Endodermal cell (in vitro differentiated cells): ENCODE data around the gene RASSF7. TPM values are rescaled to one million over a fixed set of nuclear protein-coding genes. Genes with fewer than 3 reads are reported as not detected.

Experiments
- DNase-seq: peaks from one replicate; pipeline ENCODE4 v3.0.0-alpha.2; 2017
- H3K27ac ChIP-seq: 2 replicates; pipeline ENCODE4 v1.5.1; 2013; ENCODE audit warnings: mild to moderate bottlenecking, low read depth, low read length, moderate library complexity
- H3K27me3 ChIP-seq: 2 replicates; pipeline ENCODE4 v1.6.1; 2013; ENCODE audit warnings: mild to moderate bottlenecking, low read length, moderate library complexity; ENCODE audit not compliant: insufficient read depth, control insufficient read depth, poor library complexity, severe bottlenecking
- H3K36me3 ChIP-seq: 2 replicates; pipeline ENCODE4 v1.7.0; 2013; ENCODE audit warnings: mild to moderate bottlenecking, low read length, moderate library complexity; ENCODE audit not compliant: control insufficient read depth, insufficient read depth
- H3K4me1 ChIP-seq: one replicate; pipeline ENCODE4 v1.7.0; 2013; ENCODE audit warnings: low read length; ENCODE audit not compliant: control insufficient read depth, insufficient read depth
- H3K4me3 ChIP-seq: 2 replicates; pipeline ENCODE4 v1.5.1; 2013; ENCODE audit warnings: mild to moderate bottlenecking, low read length, moderate library complexity
- H3K9ac ChIP-seq: 2 replicates; pipeline ENCODE4 v1.6.1; 2013; ENCODE audit warnings: mild to moderate bottlenecking, low read length, moderate library complexity; ENCODE audit not compliant: poor library complexity, severe bottlenecking; ENCODE audit errors: extremely low read depth
- H3K9me3 ChIP-seq: 2 replicates; pipeline ENCODE4 v1.6.1; 2013; ENCODE audit warnings: mild to moderate bottlenecking, low read length, moderate library complexity; ENCODE audit not compliant: control insufficient read depth
- H3K27ac Mint-ChIP-seq: 2 replicates; pipeline ENCODE4 v1.8.0; 2020; ENCODE audit warnings: mixed read lengths
- H3K27me3 Mint-ChIP-seq: 2 replicates; pipeline ENCODE4 v1.8.0; 2021; ENCODE audit warnings: mild to moderate bottlenecking, mixed read lengths; ENCODE audit not compliant: insufficient read depth
- H3K36me3 Mint-ChIP-seq: 2 replicates; pipeline ENCODE4 v1.8.0; 2020; ENCODE audit warnings: low read depth, mixed read lengths
- H3K4me1 Mint-ChIP-seq: 2 replicates; pipeline ENCODE4 v1.8.0; 2020; ENCODE audit warnings: mixed read lengths
- H3K4me3 Mint-ChIP-seq: 2 replicates; pipeline ENCODE4 v1.8.0; 2020; ENCODE audit warnings: mild to moderate bottlenecking, moderate library complexity, mixed read lengths
- H3K9me3 Mint-ChIP-seq: 2 replicates; pipeline ENCODE4 v1.8.0; 2020; ENCODE audit warnings: mild to moderate bottlenecking, mixed read lengths
- WGBS, 2 experiments: methylation state at CpG; one replicate each; pipeline versions ENCODE4 v1.1.5 to v1.1.7; 2013; ENCODE audit warnings: missing lambda C conversion rate in 2 of 2, mixed read lengths in 1 of 2; ENCODE audit not compliant: insufficient coverage in 1 of 2, insufficient read length in 1 of 2; 5-methylcytosine and 5-hydroxymethylcytosine counted together
- total RNA-seq, 2 donors: library from RNA; stranded (reverse); fragmentation: NEBNext Ultra II Directional in 1 of 2; extraction: Animal tissue kit (Norgen Biotek cat#: 25700) in 1 of 2; gene quantifications; 2 replicates in 1 of 2; 3 replicates in 1 of 2; pipeline ENCODE4 v1.2.1, GENCODE V29; 2021
- TF ChIP-seq, protein P1 (sequence below): fragments of 200-600 bp; sonication (generic); conservative IDR thresholded peaks from 2 replicates; pipeline ENCODE4 v1.5.0; 2021; ENCODE audit warnings: antibody characterized with exemption, mild to moderate bottlenecking

Gene RASSF7
- total RNA-seq, 2 donors from 2014 or later, result 34.2 to 36.3 TPM

DNA sequence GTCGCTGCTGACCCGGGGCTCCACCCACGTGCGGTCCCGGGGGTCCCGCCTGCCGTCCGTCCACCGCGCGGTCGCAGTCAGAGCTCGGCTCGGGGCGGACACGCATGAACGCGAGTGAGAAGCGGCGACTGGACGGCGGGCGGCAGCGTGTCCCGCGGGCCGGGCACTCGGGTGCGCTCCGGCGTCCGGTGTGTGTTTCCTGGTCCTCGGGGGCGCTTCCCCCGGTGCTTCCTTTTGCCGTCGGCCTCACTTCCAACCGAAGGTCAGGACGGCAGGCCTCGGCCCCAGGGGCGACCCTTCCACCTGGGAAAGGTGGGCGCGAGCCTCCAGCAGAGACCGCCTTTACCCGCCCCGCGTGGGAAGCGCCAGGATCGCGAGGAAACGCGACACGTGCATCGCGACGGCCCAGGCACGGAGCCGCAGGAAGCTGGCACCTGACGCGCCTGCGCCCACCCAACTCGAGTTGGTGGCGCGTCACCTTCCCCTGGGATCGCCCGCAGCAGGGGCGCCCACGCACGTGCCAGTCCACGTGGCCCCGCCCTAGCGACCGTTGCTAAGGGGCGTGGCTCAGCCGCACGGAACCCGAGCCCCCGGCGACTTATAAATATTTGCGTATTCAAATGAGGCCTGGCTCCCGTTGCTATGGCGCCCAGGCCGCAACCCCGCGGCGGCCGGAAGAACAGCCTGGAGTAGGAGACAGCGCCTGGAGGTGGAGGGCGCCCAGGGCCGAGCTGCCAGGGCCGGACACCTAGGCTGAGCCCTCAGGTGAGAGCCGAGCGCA is 23.7 kb upstream of the RASSF7 start, which contains the start of gene LRRC56:
LRRC56 (plus strand) TSS at position 687 of the 781 bp plus-strand sequence. CDS start 3,158 bp downstream, outside the sequence.
- Histone ChIP-seq H3K4me3 (peak within 1 kb of the TSS; percentile 77), H3K9ac (peak within 1 kb of the TSS; percentile 55), H3K27ac (no peak within 1 kb of the TSS), H3K36me3 (peaks cover 8% of the 10 kb centered on the region), H3K4me1 (no peaks in the 10 kb centered on the region), H3K9me3 (no peaks in the 10 kb centered on the region), H3K27me3 (no peaks in the 10 kb centered on the region)
- Mint-ChIP-seq H3K27ac (peak within 1 kb of the TSS; percentile 87), H3K4me1 (no peaks in the 10 kb centered on the region), H3K9me3 (no peaks in the 10 kb centered on the region), H3K27me3 (peaks cover 9% of the 10 kb centered on the region), H3K36me3 (peaks cover 5% of the 10 kb centered on the region), H3K4me3 (peak within 1 kb of the TSS; percentile 66)
- DNase-seq, result peak; percentile 93
- TF ChIP-seq, protein P1, sequence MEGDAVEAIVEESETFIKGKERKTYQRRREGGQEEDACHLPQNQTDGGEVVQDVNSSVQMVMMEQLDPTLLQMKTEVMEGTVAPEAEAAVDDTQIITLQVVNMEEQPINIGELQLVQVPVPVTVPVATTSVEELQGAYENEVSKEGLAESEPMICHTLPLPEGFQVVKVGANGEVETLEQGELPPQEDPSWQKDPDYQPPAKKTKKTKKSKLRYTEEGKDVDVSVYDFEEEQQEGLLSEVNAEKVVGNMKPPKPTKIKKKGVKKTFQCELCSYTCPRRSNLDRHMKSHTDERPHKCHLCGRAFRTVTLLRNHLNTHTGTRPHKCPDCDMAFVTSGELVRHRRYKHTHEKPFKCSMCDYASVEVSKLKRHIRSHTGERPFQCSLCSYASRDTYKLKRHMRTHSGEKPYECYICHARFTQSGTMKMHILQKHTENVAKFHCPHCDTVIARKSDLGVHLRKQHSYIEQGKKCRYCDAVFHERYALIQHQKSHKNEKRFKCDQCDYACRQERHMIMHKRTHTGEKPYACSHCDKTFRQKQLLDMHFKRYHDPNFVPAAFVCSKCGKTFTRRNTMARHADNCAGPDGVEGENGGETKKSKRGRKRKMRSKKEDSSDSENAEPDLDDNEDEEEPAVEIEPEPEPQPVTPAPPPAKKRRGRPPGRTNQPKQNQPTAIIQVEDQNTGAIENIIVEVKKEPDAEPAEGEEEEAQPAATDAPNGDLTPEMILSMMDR, result no peak
- whole genome bisulfite sequencing, 2 experiments, result 10 to 15% methylated on average over 63 to 93 of the region's 93 CpGs

DNA sequence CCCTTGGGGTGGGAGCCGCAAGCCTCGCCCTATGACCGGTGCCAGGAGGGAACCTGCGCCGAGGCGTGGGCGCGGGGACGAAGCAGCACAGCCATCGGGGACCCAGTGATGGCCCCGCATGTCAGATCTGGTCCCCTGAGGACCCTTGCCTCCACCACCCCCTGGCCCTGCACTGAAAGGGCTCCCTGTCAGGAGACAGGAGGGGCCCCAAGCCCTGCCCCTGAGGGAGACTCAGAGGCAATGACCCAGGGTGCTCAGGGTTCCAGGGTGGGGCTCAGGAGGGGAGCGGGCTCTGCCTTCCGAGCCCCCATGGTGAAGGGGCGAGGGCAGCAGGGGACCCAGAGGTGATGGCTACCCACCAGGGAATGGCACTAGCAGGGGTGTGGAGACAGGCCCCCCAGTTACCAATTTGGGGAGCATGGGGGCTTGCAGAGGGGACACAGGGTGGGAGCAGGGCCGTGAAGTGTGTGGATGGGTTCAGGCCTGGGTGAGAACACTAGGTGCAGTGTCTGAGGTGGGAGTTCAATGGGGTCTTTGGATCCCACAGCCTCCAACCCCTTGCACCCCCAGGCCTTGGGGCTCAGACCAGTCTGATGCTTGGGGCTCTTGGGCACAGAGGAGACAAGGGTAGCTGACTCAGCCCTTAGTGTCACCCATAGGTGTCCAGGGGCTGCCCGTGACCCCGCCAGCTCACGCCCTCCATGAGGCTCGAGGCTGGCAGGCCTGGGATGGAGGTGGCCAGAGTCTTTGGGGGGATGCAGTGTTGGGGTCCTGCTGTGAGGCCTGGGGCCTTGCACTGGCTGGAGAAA is 22.9 kb upstream of the RASSF7 start:
- peak overlapping the region; percentile 77 for H3K4me3 ChIP-seq
- no peak for DNase-seq
- Mint-ChIP-seq H3K4me1 (no peaks in the 10 kb centered on the region), H3K27me3 (peaks cover 9% of the 10 kb centered on the region), H3K4me3 (peak overlapping the region; percentile 43), H3K36me3 (peaks cover 8% of the 10 kb centered on the region), H3K27ac (no peak overlapping the region), H3K9me3 (peaks cover 1% of the 10 kb centered on the region)
- H3K4me1 ChIP-seq, result no peaks in the 10 kb centered on the region
- no peak overlapping the region for H3K27ac ChIP-seq
- H3K36me3 ChIP-seq, result peaks cover 8% of the 10 kb centered on the region
- no peaks in the 10 kb centered on the region for H3K9me3 ChIP-seq
- TF ChIP-seq, protein P1, result no peak
- 52 to 59% methylated on average over 6 to 19 of the region's 19 CpGs for WGBS, 2 experiments
- H3K27me3 ChIP-seq, result no peaks in the 10 kb centered on the region
- H3K9ac ChIP-seq, result peak overlapping the region; percentile 55

DNA sequence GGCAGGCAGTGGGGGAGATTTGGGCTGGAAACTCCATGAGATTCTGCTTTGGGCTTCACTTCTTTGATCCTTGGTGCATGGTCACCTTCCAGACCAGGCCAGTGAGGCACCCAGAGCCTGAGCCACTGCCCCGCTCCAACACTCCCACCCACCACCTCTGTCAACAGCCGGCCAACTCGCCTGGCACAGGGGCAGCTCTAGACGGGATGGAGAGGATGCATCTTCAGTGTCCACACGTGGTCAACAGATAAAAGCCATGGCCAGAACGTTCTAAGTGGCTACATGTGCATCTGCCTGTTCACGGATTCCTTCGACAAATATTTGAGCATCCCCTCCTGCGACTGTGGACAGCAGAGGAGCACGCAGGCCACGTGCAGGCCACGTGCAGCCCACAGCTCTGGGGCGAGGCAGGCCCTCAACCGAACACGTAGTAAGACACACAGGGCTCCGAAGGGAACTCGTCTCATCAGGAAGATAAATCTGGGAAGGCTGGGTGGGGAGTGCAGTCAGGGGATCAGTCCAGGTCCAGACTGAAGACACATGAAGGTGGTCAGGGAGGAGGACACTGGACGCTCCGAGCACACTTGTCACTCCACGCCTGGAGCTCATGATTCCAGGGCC is 22.2 kb upstream of the RASSF7 start:
- Histone ChIP-seq H3K9ac (no peak overlapping the region), H3K36me3 (peaks cover 5% of the 10 kb centered on the region), H3K27me3 (no peaks in the 10 kb centered on the region), H3K27ac (no peak overlapping the region), H3K4me3 (no peak overlapping the region), H3K4me1 (no peaks in the 10 kb centered on the region), H3K9me3 (no peaks in the 10 kb centered on the region)
- no peaks in the 10 kb centered on the region for H3K4me1 Mint-ChIP-seq
- H3K36me3 Mint-ChIP-seq, result peaks cover 8% of the 10 kb centered on the region
- peaks cover 9% of the 10 kb centered on the region for H3K27me3 Mint-ChIP-seq
- TF ChIP-seq, protein P1, result no peak
- 95% methylated on average over 17 to 20 of the region's 20 CpGs for WGBS, 2 experiments
- H3K9me3 Mint-ChIP-seq, result peaks cover 1% of the 10 kb centered on the region
- DNase-seq, result peak; percentile 36
- peak overlapping the region; percentile 43 for H3K4me3 Mint-ChIP-seq
- no peak overlapping the region for H3K27ac Mint-ChIP-seq
